Glomerular visceral epithelial cell (primary cell): ENCODE data around the gene TTLL12.

Experiments
- DNase-seq: peaks from one replicate; pipeline ENCODE4 v3.0.0-alpha.2; 2016; ENCODE audit errors: extremely low spot score

The TTLL12 gene

DNA sequence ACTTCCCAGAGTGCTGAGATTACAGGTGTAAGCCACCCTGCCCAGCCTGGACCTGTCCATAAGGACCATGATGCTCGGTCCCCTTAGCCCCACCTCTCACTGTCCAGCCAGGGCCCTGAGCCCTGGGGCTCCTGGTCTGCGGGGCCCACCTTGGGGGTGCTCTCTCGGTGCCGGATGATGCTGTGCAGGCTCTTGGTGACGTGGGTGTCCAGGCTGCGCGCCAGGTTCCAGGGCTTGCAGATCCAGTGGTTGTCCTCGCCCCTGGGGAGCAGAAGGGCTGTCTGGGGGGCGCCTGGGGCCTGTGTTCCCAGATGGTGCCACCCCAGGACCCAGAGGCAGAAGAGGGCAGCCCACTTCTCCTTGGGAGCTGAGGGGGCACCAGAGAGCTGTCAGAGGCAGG, 13.4 kb downstream of the TTLL12 start:
- no peak for DNase-seq

DNA sequence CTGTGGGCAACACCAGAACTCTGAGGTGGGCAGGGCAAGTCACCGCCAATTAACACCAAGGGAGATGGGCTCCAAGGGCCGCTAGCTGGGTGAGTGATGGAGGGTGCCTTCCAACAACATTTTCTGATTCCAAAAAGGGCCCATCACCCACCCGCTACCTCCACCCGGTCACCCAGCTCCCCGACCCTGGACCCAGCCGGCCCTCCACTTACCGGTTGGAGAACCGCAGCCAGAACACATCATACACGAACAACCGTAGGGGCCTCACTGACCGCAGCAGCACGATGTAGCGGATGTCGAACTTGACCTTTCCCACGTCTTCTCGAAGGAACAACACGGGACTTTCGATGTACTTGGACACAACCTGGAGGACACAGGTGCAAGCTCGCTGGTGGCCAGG, 14.7 kb downstream of the TTLL12 start:
- no peak for DNase-seq

DNA sequence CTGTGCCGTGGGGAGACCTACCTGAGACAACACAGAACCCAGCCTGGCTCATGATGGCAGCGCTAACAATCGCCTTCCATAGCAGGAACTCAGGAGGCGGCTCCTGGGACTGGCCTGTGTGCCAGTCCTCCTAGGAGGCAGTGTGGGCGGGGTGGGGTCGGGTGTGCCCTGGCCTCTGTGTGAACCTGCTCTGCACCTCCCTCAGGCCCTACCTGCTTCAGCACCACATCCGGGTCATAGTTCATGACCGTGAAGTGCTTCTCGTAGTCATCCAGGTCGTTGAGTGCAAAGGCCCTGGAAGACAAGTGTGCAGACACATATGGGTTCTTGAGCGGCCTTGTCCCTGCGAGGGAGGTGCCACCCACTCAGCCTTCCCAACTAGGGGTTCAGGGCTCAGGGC, 15.3 kb downstream of the TTLL12 start:
- no peak for DNase-seq

GRCh38 chr22:43171019-43171491, 15.9 kb downstream of the TTLL12 start:
- no peak for DNase-seq

- no peak for DNase-seq
These were observed 16.8 kb downstream of the TTLL12 start for GRCh38 chr22:43170131-43170480.

- DNase-seq: no peak
These were observed 17.4 kb downstream of the TTLL12 start for GRCh38 chr22:43169310-43170130.

GRCh38 chr22:43168471-43169309, 18.2 kb downstream of the TTLL12 start:
- DNase-seq: no peak

DNA sequence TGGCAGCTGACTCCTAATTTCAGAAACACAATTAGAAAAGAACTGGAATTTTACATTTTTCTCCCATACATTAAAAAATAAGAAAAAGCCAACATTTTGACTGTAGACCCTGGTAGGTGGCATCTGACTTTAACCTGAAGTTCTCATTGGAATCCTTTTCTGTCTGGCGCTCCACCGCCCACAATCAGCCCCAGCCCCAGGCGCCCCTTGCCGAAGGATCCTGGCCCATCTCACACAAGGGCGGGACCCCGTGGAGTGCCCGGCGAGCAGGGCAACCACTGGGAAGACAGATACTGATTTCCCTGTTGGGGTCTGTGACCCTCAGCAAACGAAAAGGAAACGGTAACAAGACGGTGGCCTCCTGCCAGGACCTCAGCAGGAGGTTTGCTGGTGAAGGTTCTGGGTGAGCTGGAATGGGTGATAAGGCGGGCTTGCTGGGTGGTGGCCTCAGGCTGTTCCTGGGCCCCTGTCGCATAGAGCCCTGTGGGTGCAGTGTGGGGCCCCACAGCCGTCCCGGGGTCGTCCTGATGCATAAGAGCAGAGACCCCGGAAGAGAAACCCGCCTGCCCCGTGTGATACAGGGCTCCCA, 19.8 kb downstream of the TTLL12 start:
- DNase-seq: no peak

GRCh38 chr22:43166132-43166930, 20.6 kb downstream of the TTLL12 start:
- DNase-seq: no peak

DNA sequence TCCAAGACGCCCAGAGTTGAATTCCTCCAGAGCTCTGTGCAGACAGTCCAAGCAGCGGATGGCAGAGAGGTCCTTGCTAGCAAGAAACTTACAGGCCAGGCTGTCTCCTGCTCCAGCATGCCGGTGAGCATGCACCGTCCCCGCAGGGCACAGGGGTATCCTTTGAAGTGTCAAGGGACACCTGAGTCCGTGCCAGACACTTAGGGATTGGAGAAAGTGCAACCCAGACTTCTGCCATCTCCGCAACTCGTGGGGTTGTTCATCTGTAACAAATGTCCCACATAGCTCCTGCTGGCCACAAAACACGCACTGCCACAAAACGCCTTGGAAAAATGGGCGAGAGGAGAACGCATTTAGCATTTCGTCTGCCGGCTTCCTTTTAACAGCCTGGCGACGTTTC, 22.3 kb downstream of the TTLL12 start:
- DNase-seq: no peak

- DNase-seq: no peak
These were observed 23.6 kb downstream of the TTLL12 start for GRCh38 chr22:43163241-43163795.

GRCh38 chr22:43162412-43163150, 24.4 kb downstream of the TTLL12 start:
- no peak for DNase-seq

DNA sequence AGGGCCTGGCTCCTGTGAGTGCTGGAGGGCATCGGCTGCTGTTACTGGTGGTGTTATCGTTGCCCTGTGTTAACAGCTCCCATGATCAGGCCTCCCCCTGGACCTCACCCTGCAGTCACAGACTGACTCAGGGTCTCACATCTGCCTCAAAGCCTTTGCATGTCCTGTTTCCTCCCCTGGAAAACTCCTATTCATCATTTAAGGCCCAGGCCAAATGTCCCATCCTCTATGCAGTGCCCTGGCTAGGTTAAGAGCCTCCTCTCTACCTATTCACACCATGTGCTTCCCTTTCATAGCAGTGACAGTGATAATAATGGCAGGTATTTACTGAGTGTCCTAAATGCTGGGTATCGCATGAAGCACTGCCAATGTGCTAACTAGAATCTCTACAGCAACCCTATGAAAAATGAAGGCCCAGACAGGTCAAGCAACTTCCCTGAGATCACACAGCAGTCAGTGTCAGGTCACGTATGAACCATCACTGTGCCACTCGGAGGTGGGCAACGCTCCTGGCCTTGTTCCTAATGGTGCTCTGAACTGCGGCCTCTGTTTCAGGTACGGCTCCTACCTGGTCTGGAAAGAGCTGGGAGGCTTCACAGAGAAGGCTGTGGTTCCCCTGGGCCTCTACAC, 26.3 kb downstream of the TTLL12 start:
- DNase-seq: no peak

DNA sequence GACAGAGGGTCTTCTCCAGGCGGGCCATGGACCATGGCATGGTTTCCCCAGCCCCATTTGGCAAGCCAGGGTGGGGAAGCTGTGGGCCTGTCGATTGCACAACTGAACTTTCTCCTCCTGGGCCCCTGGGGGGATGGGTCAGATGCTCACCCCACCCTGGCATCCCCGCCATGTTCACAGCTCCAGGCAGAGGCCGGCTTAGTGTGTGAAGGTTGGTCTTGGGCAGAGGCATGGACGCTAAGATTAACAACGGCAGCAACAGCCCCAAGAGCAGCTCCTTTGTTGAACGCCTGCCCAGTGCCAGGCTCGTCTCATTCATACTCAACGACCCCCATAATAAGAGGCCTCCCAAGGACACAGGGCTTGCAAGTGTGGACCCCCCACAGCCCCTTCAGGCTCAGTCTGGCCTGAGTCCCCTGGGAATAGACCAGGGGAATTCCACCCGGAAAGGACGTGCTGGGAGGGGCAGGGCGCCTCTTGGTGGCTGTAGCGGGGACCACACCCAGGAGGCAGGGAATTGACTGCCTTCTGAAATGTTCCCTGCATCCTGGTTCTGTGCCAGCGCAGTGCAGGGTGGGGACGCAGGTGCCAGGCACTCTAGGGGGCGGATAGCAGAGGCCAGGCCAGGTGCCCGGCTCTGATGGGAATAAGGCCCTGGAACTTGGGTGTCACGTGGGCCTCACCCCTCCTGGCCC, 27.3 kb downstream of the TTLL12 start:
- DNase-seq: no peak

DNA sequence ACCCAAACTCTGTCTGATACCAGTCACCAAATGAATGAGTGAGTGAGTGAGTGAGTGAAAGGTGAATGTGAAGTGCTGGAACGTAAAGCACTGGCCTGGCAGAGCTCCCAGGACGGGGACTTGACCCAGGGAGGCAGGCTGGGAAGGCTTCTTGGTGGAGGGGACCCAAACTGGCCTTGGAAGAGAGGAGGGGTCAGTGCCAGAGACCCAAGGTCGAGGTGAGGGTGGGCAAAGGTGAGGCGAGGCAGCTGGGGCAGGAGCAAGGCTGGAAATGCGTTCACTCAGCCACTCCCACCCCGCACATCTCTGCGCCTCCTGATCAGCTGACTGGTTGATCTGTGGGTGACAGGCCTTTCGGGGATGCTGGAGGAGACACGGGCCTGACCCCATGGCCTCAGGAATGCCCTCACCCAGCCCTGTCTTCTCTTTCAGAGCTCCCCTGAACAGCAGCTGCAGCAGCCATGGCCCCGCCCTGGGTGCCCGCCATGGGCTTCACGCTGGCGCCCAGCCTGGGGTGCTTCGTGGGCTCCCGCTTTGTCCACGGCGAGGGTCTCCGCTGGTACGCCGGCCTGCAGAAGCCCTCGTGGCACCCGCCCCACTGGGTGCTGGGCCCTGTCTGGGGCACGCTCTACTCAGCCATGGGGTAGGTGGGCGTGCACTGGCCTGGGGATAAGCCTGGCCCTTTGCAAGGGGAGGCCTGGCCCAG, 28.0 kb downstream of the TTLL12 start:
- no peak for DNase-seq

- DNase-seq: no peak
These were observed 28.9 kb downstream of the TTLL12 start for GRCh38 chr22:43157874-43158546.

- DNase-seq: no peak
These were observed 30.5 kb downstream of the TTLL12 start for GRCh38 chr22:43156413-43156812.

DNA sequence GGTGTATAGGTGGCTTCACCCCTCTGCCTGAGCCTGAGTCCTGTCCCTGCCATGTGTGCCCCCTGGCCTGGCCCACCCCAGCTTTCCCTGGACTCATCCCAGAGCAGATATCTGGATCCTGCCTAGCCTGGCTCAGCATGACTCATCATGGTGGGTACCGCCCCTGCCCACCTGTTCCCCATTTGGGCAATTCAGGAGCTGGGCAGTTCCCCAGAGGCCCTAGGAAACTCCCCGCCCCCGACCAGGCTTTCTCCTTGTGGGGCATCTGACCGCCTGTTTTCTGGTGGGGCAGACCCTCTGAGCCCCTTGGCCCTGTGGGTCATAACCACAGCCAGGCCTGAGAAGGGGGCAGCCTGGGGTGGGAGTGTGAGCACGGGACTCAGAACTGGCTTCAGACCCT, 31.1 kb downstream of the TTLL12 start:
- no peak for DNase-seq
